Effector memory CD8-positive, alpha-beta T cell (primary cell): Measurements from ENCODE around the gene PI16.
"Not testable (repeated sequence)": the region's sequence is repeated elsewhere in the genome, so short reads cannot be mapped to it uniquely, and the experiment has no call there.

Experiments
- ATAC-seq: fragments of 150-1000 bp; cut with Tn5 transposase; replicated peaks from 2 replicates; pipeline ENCODE4 v1.10.0; 2021; ENCODE audit warnings: mild to moderate bottlenecking, moderate library complexity
- DNase-seq, 3 experiments: peaks; one replicate each; pipeline ENCODE4 v3.0.0; 2021
- H3K27ac Mint-ChIP-seq, 2 donors: one replicate each; pipeline ENCODE4 v1.8.0; 2022; ENCODE audit warnings: mild to moderate bottlenecking in 2 of 2, mixed read lengths in 2 of 2, moderate library complexity in 2 of 2
- H3K27me3 Mint-ChIP-seq, 2 donors: one replicate each; pipeline ENCODE4 v1.8.0; 2022; ENCODE audit warnings: mixed read lengths in 2 of 2
- H3K36me3 Mint-ChIP-seq: one replicate; pipeline ENCODE4 v1.8.0; 2022; ENCODE audit warnings: mild to moderate bottlenecking, moderate library complexity, mixed read lengths; ENCODE audit not compliant: insufficient read depth
- H3K4me1 Mint-ChIP-seq, 2 donors: one replicate each; pipeline ENCODE4 v1.8.0; 2022; ENCODE audit warnings: low read depth in 2 of 2, mixed read lengths in 2 of 2
- H3K4me3 Mint-ChIP-seq, 2 donors: one replicate each; pipeline ENCODE4 v1.8.0; 2022; ENCODE audit warnings: mild to moderate bottlenecking in 2 of 2, mixed read lengths in 2 of 2, moderate library complexity in 2 of 2
- H3K9me3 Mint-ChIP-seq, 2 donors: one replicate each; pipeline ENCODE4 v1.8.0; 2022; ENCODE audit warnings: mixed read lengths in 2 of 2

Gene PI16

GRCh38 chr6:36934901-36935300 lies 19.6 kb upstream of the PI16 start:
- H3K27me3 Mint-ChIP-seq: peaks cover 18 to 19% of the 10 kb centered on the region in 2 donors
- no peaks in the 10 kb centered on the region for H3K4me1 Mint-ChIP-seq
- DNase-seq (no peak), ATAC-seq (no peak)
- peaks cover 2% of the 10 kb centered on the region for H3K36me3 Mint-ChIP-seq
- no peaks in the 10 kb centered on the region for H3K9me3 Mint-ChIP-seq
- no peak overlapping the region for H3K4me3 Mint-ChIP-seq
- H3K27ac Mint-ChIP-seq: no peak overlapping the region

- H3K4me3 Mint-ChIP-seq: no peak overlapping the region
- no peak for ATAC-seq
These were observed 17.7 kb upstream of the PI16 start for GRCh38 chr6:36936824-36937223.

GRCh38 chr6:36937896-36938295 lies 16.6 kb upstream of the PI16 start:
- Mint-ChIP-seq H3K27ac (no peak overlapping the region), H3K4me3 (no peak overlapping the region), H3K9me3 (no peaks in the 10 kb centered on the region), H3K27me3 (peaks cover 23 to 27% of the 10 kb centered on the region in 2 donors), H3K4me1 (no peaks in the 10 kb centered on the region), H3K36me3 (peaks cover 2% of the 10 kb centered on the region)
- ATAC-seq (no peak), DNase-seq (no peak)

More at GRCh38 chr6:36936824-36937223, 17.7 kb upstream of the PI16 start:
- no peaks in the 10 kb centered on the region for H3K9me3 Mint-ChIP-seq
- H3K27me3 Mint-ChIP-seq: peaks cover 23 to 27% of the 10 kb centered on the region in 2 donors
- no peaks in the 10 kb centered on the region for H3K4me1 Mint-ChIP-seq
- no peak for DNase-seq
- peaks cover 2% of the 10 kb centered on the region for H3K36me3 Mint-ChIP-seq
- H3K27ac Mint-ChIP-seq: no peak overlapping the region

- H3K4me1 Mint-ChIP-seq: no peaks in the 10 kb centered on the region
- peaks cover 2% of the 10 kb centered on the region for H3K36me3 Mint-ChIP-seq
- H3K27ac Mint-ChIP-seq: no peak overlapping the region
- H3K9me3 Mint-ChIP-seq: no peaks in the 10 kb centered on the region
- ATAC-seq: no peak
- DNase-seq: no peak
- H3K4me3 Mint-ChIP-seq: no peak overlapping the region
- H3K27me3 Mint-ChIP-seq: peaks cover 27 to 29% of the 10 kb centered on the region in 2 donors
These were observed 16.0 kb upstream of the PI16 start for GRCh38 chr6:36938536-36938935.

GRCh38 chr6:36939005-36939404 lies 15.5 kb upstream of the PI16 start:
- ATAC-seq: not testable (repeated sequence)

GRCh38 chr6:36940027-36940426 lies 14.5 kb upstream of the PI16 start:
- Mint-ChIP-seq H3K27ac (no peak overlapping the region), H3K27me3 (peaks cover 27 to 31% of the 10 kb centered on the region in 2 donors)

More at GRCh38 chr6:36939005-36939404, 15.5 kb upstream of the PI16 start:
- H3K4me3 Mint-ChIP-seq, DNase-seq, H3K36me3 Mint-ChIP-seq, H3K27ac Mint-ChIP-seq, H3K4me1 Mint-ChIP-seq, H3K9me3 Mint-ChIP-seq: not testable (repeated sequence)
- H3K27me3 Mint-ChIP-seq: peaks cover 27 to 31% of the 10 kb centered on the region in 2 donors

GRCh38 chr6:36941561-36941960 lies 13.0 kb upstream of the PI16 start:
- ATAC-seq: not testable (repeated sequence)

More at GRCh38 chr6:36940027-36940426, 14.5 kb upstream of the PI16 start:
- no peaks in the 10 kb centered on the region for H3K9me3 Mint-ChIP-seq
- no peaks in the 10 kb centered on the region for H3K4me1 Mint-ChIP-seq
- H3K36me3 Mint-ChIP-seq: peaks cover 2% of the 10 kb centered on the region
- H3K4me3 Mint-ChIP-seq: no peak overlapping the region
- DNase-seq: no peak
- ATAC-seq: no peak

GRCh38 chr6:36942329-36942728 lies 12.2 kb upstream of the PI16 start:
- H3K4me3 Mint-ChIP-seq, ATAC-seq, H3K27ac Mint-ChIP-seq, DNase-seq, H3K9me3 Mint-ChIP-seq, H3K4me1 Mint-ChIP-seq, H3K36me3 Mint-ChIP-seq: not testable (repeated sequence)
- H3K27me3 Mint-ChIP-seq: peaks cover 21 to 25% of the 10 kb centered on the region in 2 donors

More at GRCh38 chr6:36941561-36941960, 13.0 kb upstream of the PI16 start:
- not testable (repeated sequence) for H3K36me3 Mint-ChIP-seq, DNase-seq, H3K4me1 Mint-ChIP-seq, H3K4me3 Mint-ChIP-seq, H3K27ac Mint-ChIP-seq, H3K9me3 Mint-ChIP-seq
- H3K27me3 Mint-ChIP-seq: peaks cover 27 to 31% of the 10 kb centered on the region in 2 donors

GRCh38 chr6:36944650-36945049 lies 9.9 kb upstream of the PI16 start:
- H3K9me3 Mint-ChIP-seq: no peaks in the 10 kb centered on the region
- no peak overlapping the region for H3K27ac Mint-ChIP-seq
- peaks cover 10 to 14% of the 10 kb centered on the region in 2 donors for H3K4me1 Mint-ChIP-seq
- ATAC-seq: no peak
- no peaks in the 10 kb centered on the region for H3K36me3 Mint-ChIP-seq
- H3K27me3 Mint-ChIP-seq: peaks cover 10 to 15% of the 10 kb centered on the region in 2 donors
- H3K4me3 Mint-ChIP-seq: no peak overlapping the region
- no peak for DNase-seq

- Mint-ChIP-seq H3K27ac (no peak overlapping the region), H3K9me3 (no peaks in the 10 kb centered on the region), H3K27me3 (peaks cover 5 to 9% of the 10 kb centered on the region in 2 donors), H3K4me1 (peaks cover 10 to 14% of the 10 kb centered on the region in 2 donors), H3K4me3 (no peak overlapping the region), H3K36me3 (no peaks in the 10 kb centered on the region)
- DNase-seq (no peak), ATAC-seq (no peak)
These were observed 9.2 kb upstream of the PI16 start for GRCh38 chr6:36945301-36945700.

GRCh38 chr6:36946526-36946925 lies 8.0 kb upstream of the PI16 start:
- Mint-ChIP-seq H3K36me3 (no peaks in the 10 kb centered on the region), H3K27ac (no peak overlapping the region), H3K27me3 (peaks cover 0 to 8% of the 10 kb centered on the region in 2 donors), H3K4me1 (peaks cover 10 to 14% of the 10 kb centered on the region in 2 donors), H3K9me3 (no peaks in the 10 kb centered on the region), H3K4me3 (no peak overlapping the region)
- DNase-seq (no peak), ATAC-seq (no peak)

GRCh38 chr6:36947570-36948351 lies 6.8 kb upstream of the PI16 start:
- Mint-ChIP-seq H3K27me3 (peaks cover 0 to 8% of the 10 kb centered on the region in 2 donors), H3K27ac (peak overlapping the region in 1 of 2 donors; percentile 23), H3K4me3 (peak overlapping the region in 1 of 2 donors; percentile 39), H3K4me1 (peaks cover 10 to 14% of the 10 kb centered on the region in 2 donors), H3K9me3 (no peaks in the 10 kb centered on the region), H3K36me3 (no peaks in the 10 kb centered on the region)
- peak; percentile 99 for ATAC-seq
- peak in 2 of 3 experiments; percentile 31 to 40 for DNase-seq

- Mint-ChIP-seq H3K27ac (peak overlapping the region; percentile 20 to 57), H3K4me3 (peak overlapping the region in 1 of 2 donors; percentile 25), H3K4me1 (peaks cover 17 to 21% of the 10 kb centered on the region in 2 donors)
- not testable (repeated sequence) for ATAC-seq, H3K36me3 Mint-ChIP-seq, H3K27me3 Mint-ChIP-seq, DNase-seq, H3K9me3 Mint-ChIP-seq
These were observed 5.5 kb upstream of the PI16 start for GRCh38 chr6:36949076-36949475.

- ATAC-seq: no peak
- Mint-ChIP-seq H3K27ac (peak overlapping the region in 1 of 2 donors; percentile 20), H3K27me3 (no peaks in the 10 kb centered on the region), H3K36me3 (no peaks in the 10 kb centered on the region), H3K4me3 (no peak overlapping the region), H3K9me3 (no peaks in the 10 kb centered on the region), H3K4me1 (peaks cover 23 to 27% of the 10 kb centered on the region in 2 donors)
- DNase-seq: no peak
These were observed 4.9 kb upstream of the PI16 start for GRCh38 chr6:36949636-36950035.
